ENCODE measurements around the gene CABLES2.

DNA sequence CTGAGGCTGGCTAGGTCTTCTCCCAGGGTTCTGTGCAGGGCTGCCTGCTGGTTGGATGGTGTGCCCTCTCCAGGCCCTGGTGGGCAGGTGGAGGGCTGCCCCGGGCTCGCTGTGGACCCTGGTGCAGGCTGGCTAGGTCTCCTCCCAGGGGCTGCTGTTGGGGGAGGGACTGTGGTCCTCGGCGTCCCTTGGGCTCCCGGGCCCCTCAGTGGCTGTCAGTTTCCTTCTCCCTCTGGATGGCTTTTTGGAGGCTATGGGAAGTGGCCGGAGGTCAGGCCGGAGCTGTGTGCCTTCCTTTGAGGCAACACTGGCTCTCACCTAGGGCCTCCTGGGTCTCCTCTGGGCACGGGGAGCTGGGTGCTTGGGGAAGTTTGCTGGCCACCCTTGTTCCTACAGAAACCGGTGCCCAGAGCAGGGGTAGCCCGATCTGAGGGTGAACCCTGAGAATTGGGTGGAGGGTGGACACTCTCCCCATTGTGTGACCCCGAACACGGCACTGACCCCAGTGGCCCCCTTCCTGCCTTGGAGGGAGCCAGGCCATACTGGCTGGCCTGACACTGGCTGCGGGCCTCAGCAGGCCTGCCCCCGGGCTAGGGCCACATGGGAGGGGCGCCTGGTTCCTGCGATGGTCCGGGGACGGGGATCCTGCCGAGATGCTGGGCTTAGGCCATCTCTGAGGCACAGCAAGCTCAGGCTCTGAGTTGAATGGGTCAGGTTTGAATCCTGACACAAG lies 3.8 kb upstream of the CABLES2 start:
- TF ChIP-seq, protein P1, sequence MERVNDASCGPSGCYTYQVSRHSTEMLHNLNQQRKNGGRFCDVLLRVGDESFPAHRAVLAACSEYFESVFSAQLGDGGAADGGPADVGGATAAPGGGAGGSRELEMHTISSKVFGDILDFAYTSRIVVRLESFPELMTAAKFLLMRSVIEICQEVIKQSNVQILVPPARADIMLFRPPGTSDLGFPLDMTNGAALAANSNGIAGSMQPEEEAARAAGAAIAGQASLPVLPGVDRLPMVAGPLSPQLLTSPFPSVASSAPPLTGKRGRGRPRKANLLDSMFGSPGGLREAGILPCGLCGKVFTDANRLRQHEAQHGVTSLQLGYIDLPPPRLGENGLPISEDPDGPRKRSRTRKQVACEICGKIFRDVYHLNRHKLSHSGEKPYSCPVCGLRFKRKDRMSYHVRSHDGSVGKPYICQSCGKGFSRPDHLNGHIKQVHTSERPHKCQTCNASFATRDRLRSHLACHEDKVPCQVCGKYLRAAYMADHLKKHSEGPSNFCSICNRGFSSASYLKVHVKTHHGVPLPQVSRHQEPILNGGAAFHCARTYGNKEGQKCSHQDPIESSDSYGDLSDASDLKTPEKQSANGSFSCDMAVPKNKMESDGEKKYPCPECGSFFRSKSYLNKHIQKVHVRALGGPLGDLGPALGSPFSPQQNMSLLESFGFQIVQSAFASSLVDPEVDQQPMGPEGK (CRISPR knock-in tag; IDR thresholded peaks at IDR 0.05; ENCODE audit: borderline replicate concordance): no peak
- no peak for TF ChIP-seq ZNF70 (CRISPR knock-in tag; IDR thresholded peaks at IDR 0.05)
- TF ChIP-seq ARNTL (CRISPR knock-in tag; IDR thresholded peaks at IDR 0.05; ENCODE audit: borderline replicate concordance, low read depth): no peak
- TF ChIP-seq BACH2 (CRISPR knock-in tag; IDR thresholded peaks at IDR 0.05; ENCODE audit: borderline replicate concordance): no peak
- TF ChIP-seq, protein P2, sequence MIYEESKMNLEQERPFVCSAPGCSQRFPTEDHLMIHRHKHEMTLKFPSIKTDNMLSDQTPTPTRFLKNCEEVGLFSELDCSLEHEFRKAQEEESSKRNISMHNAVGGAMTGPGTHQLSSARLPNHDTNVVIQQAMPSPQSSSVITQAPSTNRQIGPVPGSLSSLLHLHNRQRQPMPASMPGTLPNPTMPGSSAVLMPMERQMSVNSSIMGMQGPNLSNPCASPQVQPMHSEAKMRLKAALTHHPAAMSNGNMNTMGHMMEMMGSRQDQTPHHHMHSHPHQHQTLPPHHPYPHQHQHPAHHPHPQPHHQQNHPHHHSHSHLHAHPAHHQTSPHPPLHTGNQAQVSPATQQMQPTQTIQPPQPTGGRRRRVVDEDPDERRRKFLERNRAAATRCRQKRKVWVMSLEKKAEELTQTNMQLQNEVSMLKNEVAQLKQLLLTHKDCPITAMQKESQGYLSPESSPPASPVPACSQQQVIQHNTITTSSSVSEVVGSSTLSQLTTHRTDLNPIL (CRISPR knock-in tag; IDR thresholded peaks at IDR 0.05; ENCODE audit: low read depth): no peak
- no peak for TF ChIP-seq PPARA (CRISPR knock-in tag; IDR thresholded peaks at IDR 0.05; ENCODE audit: borderline replicate concordance)
- TF ChIP-seq ZNF8 (CRISPR knock-in tag; IDR thresholded peaks at IDR 0.05): no peak
- TF ChIP-seq SNAI2 (CRISPR knock-in tag; IDR thresholded peaks at IDR 0.05): no peak
- no peak for TF ChIP-seq TOX (CRISPR knock-in tag; IDR thresholded peaks at IDR 0.05; ENCODE audit: borderline replicate concordance)
- no peak for TF ChIP-seq ZFP3 (CRISPR knock-in tag; IDR thresholded peaks at IDR 0.05)
- TF ChIP-seq TCF4 (CRISPR knock-in tag; IDR thresholded peaks at IDR 0.05; ENCODE audit: borderline replicate concordance): no peak

All from SK-N-SH treated with all-trans-retinoic acid at 6 μM for 48 hours (cell line).